ENCODE measurements around the gene THSD4.

The THSD4 gene

GRCh38 chr15:71456811-71457210, 341.5 kb downstream of the THSD4 start:
- in situ Hi-C loops (cut with HindIII; ENCODE audit: low sequenced_read_pairs), result no loop called here

GRCh38 chr15:71458089-71458660, 342.9 kb downstream of the THSD4 start:
- in situ Hi-C loops (cut with HindIII; ENCODE audit: low sequenced_read_pairs), result no loop called here

- in situ Hi-C loops (cut with HindIII; ENCODE audit: low sequenced_read_pairs), result no loop called here
Observed at GRCh38 chr15:71461748-71462147, 346.5 kb downstream of the THSD4 start.

GRCh38 chr15:71462638-71463037, 347.4 kb downstream of the THSD4 start:
- in situ Hi-C loops (cut with HindIII; ENCODE audit: low sequenced_read_pairs), result no loop called here

GRCh38 chr15:71463156-71463665, 347.9 kb downstream of the THSD4 start:
- in situ Hi-C loops (cut with HindIII; ENCODE audit: low sequenced_read_pairs), result no loop called here

- in situ Hi-C loops (cut with HindIII; ENCODE audit: low sequenced_read_pairs), result no loop called here
Observed at GRCh38 chr15:71465131-71465955, 350.1 kb downstream of the THSD4 start.

- in situ Hi-C loops (cut with HindIII; ENCODE audit: low sequenced_read_pairs), result no loop called here
Observed at GRCh38 chr15:71468715-71469114, 353.4 kb downstream of the THSD4 start.

- in situ Hi-C loops (cut with HindIII; ENCODE audit: low sequenced_read_pairs), result no loop called here
Observed at GRCh38 chr15:71469413-71469812, 354.1 kb downstream of the THSD4 start.

GRCh38 chr15:71471347-71471746, 356.1 kb downstream of the THSD4 start:
- in situ Hi-C loops (cut with HindIII; ENCODE audit: low sequenced_read_pairs), result no loop called here

- in situ Hi-C loops (cut with HindIII; ENCODE audit: low sequenced_read_pairs), result no loop called here
Observed at GRCh38 chr15:71472566-71472965, 357.3 kb downstream of the THSD4 start.

- in situ Hi-C loops (cut with HindIII; ENCODE audit: low sequenced_read_pairs), result no loop called here
Observed at GRCh38 chr15:71473751-71474150, 358.5 kb downstream of the THSD4 start.

GRCh38 chr15:71476823-71477222, 361.6 kb downstream of the THSD4 start:
- in situ Hi-C loops (cut with HindIII; ENCODE audit: low sequenced_read_pairs), result no loop called here

GRCh38 chr15:71480556-71480955, 365.3 kb downstream of the THSD4 start:
- in situ Hi-C loops (cut with HindIII; ENCODE audit: low sequenced_read_pairs), result no loop called here

- in situ Hi-C loops (cut with HindIII; ENCODE audit: low sequenced_read_pairs), result no loop called here
Observed at GRCh38 chr15:71484080-71484479, 368.8 kb downstream of the THSD4 start.

- in situ Hi-C loops (cut with HindIII; ENCODE audit: low sequenced_read_pairs), result no loop called here
Observed at GRCh38 chr15:71485094-71485693, 369.9 kb downstream of the THSD4 start.

- in situ Hi-C loops (cut with HindIII; ENCODE audit: low sequenced_read_pairs), result no loop called here
Observed at GRCh38 chr15:71489570-71489969, 374.3 kb downstream of the THSD4 start.

- in situ Hi-C loops (cut with HindIII; ENCODE audit: low sequenced_read_pairs), result loop anchor here (5.0 kb wide), 2 partner anchors 34 to 69 kb away; no protein-coding TSS in a partner anchor
Observed at GRCh38 chr15:71493526-71493925, 378.3 kb downstream of the THSD4 start.

GRCh38 chr15:71494563-71495397, 379.5 kb downstream of the THSD4 start:
- in situ Hi-C loops (cut with HindIII; ENCODE audit: low sequenced_read_pairs), result loop anchor here (5.0 kb wide), 2 partner anchors 33 to 68 kb away; no protein-coding TSS in a partner anchor

- in situ Hi-C loops (cut with HindIII; ENCODE audit: low sequenced_read_pairs), result no loop called here
Observed at GRCh38 chr15:71495398-71495780, 380.1 kb downstream of the THSD4 start.

- in situ Hi-C loops (cut with HindIII; ENCODE audit: low sequenced_read_pairs), result no loop called here
Observed at GRCh38 chr15:71496336-71496955, 381.2 kb downstream of the THSD4 start.

Data from endothelial cell of hepatic sinusoid (primary cell).